ENCODE results near the gene MSH3. TPM values are rescaled to one million over a fixed set of nuclear protein-coding genes. Genes with fewer than 3 reads are reported as not detected.
A peak's percentile ranks its signal among the peaks of the same experiment; 100 is the strongest.

MSH3 gene
- total RNA-seq, 1 experiment from 2014 or later: 21.9 TPM

GRCh38 chr5:80763873-80764647 lies 109.6 kb downstream of the MSH3 start:
- BruUV-seq (replicated peaks): no TSS peak
- Mint-ChIP-seq H3K27ac (ENCODE audit: low read depth, unreplicated experiment) (peak overlapping the region; percentile 73), H3K4me3 (ENCODE audit: unreplicated experiment) (no peak overlapping the region), H3K4me1 (ENCODE audit: insufficient read depth, unreplicated experiment) (peaks cover 6% of the 10 kb centered on the region), H3K27me3 (ENCODE audit: insufficient read depth, unreplicated experiment) (no peaks in the 10 kb centered on the region), H3K36me3 (ENCODE audit: insufficient read depth, unreplicated experiment) (peaks cover 17% of the 10 kb centered on the region), H3K9me3 (ENCODE audit: unreplicated experiment) (no peaks in the 10 kb centered on the region)
- TF ChIP-seq CTCF (IDR thresholded peaks at IDR 0.05; ENCODE audit: unreplicated experiment): no peak
- no peak for DNase-seq (ENCODE audit: unreplicated experiment)
- CTCF ChIA-PET: interaction anchor here (0.7 to 2.9 kb wide), 6 partner anchors 15 to 535 kb away, joined by 3 to 9 read pairs (median 4); no protein-coding TSS in a partner anchor
- POLR2A ChIA-PET: interaction anchor here (0.7 to 1.4 kb wide), 5 partner anchors 9 to 77 kb away, joined by 3 to 5 read pairs (median 3); no protein-coding TSS in a partner anchor
- intact Hi-C loops (cut with micrococcal nuclease): no loop called here

- ChIA-PET CTCF (interaction anchor here (1.0 to 1.2 kb wide), 2 partner anchors 14 to 284 kb away, joined by 3 to 5 read pairs; no protein-coding TSS in a partner anchor), POLR2A (interaction anchor here (0.7 to 1.4 kb wide), 2 partner anchors 28 to 78 kb away, joined by 3 read pairs; no protein-coding TSS in a partner anchor)
- DNase-seq (ENCODE audit: unreplicated experiment): no peak
- peaks cover 6% of the 10 kb centered on the region for H3K4me1 Mint-ChIP-seq (ENCODE audit: insufficient read depth, unreplicated experiment)
- peaks cover 11% of the 10 kb centered on the region for H3K36me3 Mint-ChIP-seq (ENCODE audit: insufficient read depth, unreplicated experiment)
- H3K27me3 Mint-ChIP-seq (ENCODE audit: insufficient read depth, unreplicated experiment): no peaks in the 10 kb centered on the region
- TF ChIP-seq CTCF (IDR thresholded peaks at IDR 0.05; ENCODE audit: unreplicated experiment): no peak
- BruUV-seq (replicated peaks): no TSS peak
- intact Hi-C loops (cut with micrococcal nuclease): no loop called here
- no peak overlapping the region for H3K27ac Mint-ChIP-seq (ENCODE audit: low read depth, unreplicated experiment)
- H3K9me3 Mint-ChIP-seq (ENCODE audit: unreplicated experiment): no peaks in the 10 kb centered on the region
- no peak overlapping the region for H3K4me3 Mint-ChIP-seq (ENCODE audit: unreplicated experiment)
These were observed 110.3 kb downstream of the MSH3 start for GRCh38 chr5:80764786-80765185.

GRCh38 chr5:80777347-80778287 lies 123.2 kb downstream of the MSH3 start:
- no peak for TF ChIP-seq CTCF (IDR thresholded peaks at IDR 0.05; ENCODE audit: unreplicated experiment)
- intact Hi-C loops (cut with micrococcal nuclease): no loop called here
- CTCF ChIA-PET: no interaction called here
- no TSS peak for BruUV-seq (replicated peaks)
- POLR2A ChIA-PET: interaction anchor here (0.7 kb wide), 1 partner anchor 11 kb away, joined by 3 read pairs; no protein-coding TSS in a partner anchor
- H3K36me3 Mint-ChIP-seq (ENCODE audit: insufficient read depth, unreplicated experiment): peaks cover 31% of the 10 kb centered on the region
- peaks cover 7% of the 10 kb centered on the region for H3K4me1 Mint-ChIP-seq (ENCODE audit: insufficient read depth, unreplicated experiment)
- H3K4me3 Mint-ChIP-seq (ENCODE audit: unreplicated experiment): no peak overlapping the region
- no peaks in the 10 kb centered on the region for H3K9me3 Mint-ChIP-seq (ENCODE audit: unreplicated experiment)
- H3K27me3 Mint-ChIP-seq (ENCODE audit: insufficient read depth, unreplicated experiment): no peaks in the 10 kb centered on the region
- no peak overlapping the region for H3K27ac Mint-ChIP-seq (ENCODE audit: low read depth, unreplicated experiment)
- no peak for DNase-seq (ENCODE audit: unreplicated experiment)

- DNase-seq (ENCODE audit: unreplicated experiment): no peak
- no TSS peak for BruUV-seq (replicated peaks)
- peaks cover 31% of the 10 kb centered on the region for H3K36me3 Mint-ChIP-seq (ENCODE audit: insufficient read depth, unreplicated experiment)
- H3K4me1 Mint-ChIP-seq (ENCODE audit: insufficient read depth, unreplicated experiment): peaks cover 7% of the 10 kb centered on the region
- TF ChIP-seq CTCF (IDR thresholded peaks at IDR 0.05; ENCODE audit: unreplicated experiment): no peak
- no peaks in the 10 kb centered on the region for H3K9me3 Mint-ChIP-seq (ENCODE audit: unreplicated experiment)
- intact Hi-C loops (cut with micrococcal nuclease): no loop called here
- H3K27ac Mint-ChIP-seq (ENCODE audit: low read depth, unreplicated experiment): no peak overlapping the region
- H3K27me3 Mint-ChIP-seq (ENCODE audit: insufficient read depth, unreplicated experiment): no peaks in the 10 kb centered on the region
- H3K4me3 Mint-ChIP-seq (ENCODE audit: unreplicated experiment): no peak overlapping the region
- ChIA-PET POLR2A (no interaction called here), CTCF (interaction anchor here (0.6 kb wide), 1 partner anchor 265 kb away, joined by 3 read pairs; no protein-coding TSS in a partner anchor)
These were observed 125.6 kb downstream of the MSH3 start for GRCh38 chr5:80780024-80780423.

Measured in MCF 10A (cell line).